Measurements from ENCODE around the gene KIF23.

The KIF23 gene

GRCh38 chr15:69462030-69462492 lies 47.9 kb downstream of the KIF23 start:
- H3K36me3 ChIP-seq (replicated peaks) = peaks cover 5% of the 10 kb centered on the region
- in situ Hi-C loops (cut with HindIII; ENCODE audit: low pct_ligation_motif_present, low sequenced_read_pairs) = no loop called here
- DNase-seq = no peak
- no peaks in the 10 kb centered on the region for H3K27me3 ChIP-seq (replicated peaks)
- peak overlapping the region; percentile 57 for H3K4me3 ChIP-seq (ENCODE audit: low read depth, low read length)
- TF ChIP-seq CTCF (IDR thresholded peaks at IDR 0.05; ENCODE audit: low read depth, low read length, missing control alignments) = no peak
- no peak overlapping the region for H3K27ac ChIP-seq

- peak; percentile 97 for DNase-seq
- H3K36me3 ChIP-seq (replicated peaks) = no peaks in the 10 kb centered on the region
- H3K4me3 ChIP-seq (ENCODE audit: low read depth, low read length) = peak overlapping the region; percentile 57
- H3K27ac ChIP-seq = peak overlapping the region; percentile 92
- TF ChIP-seq CTCF (IDR thresholded peaks at IDR 0.05; ENCODE audit: low read depth, low read length, missing control alignments) = peak; percentile 92
- no peaks in the 10 kb centered on the region for H3K27me3 ChIP-seq (replicated peaks)
- in situ Hi-C loops (cut with HindIII; ENCODE audit: low pct_ligation_motif_present, low sequenced_read_pairs) = no loop called here
Observed at GRCh38 chr15:69462493-69463181, 48.5 kb downstream of the KIF23 start.

- in situ Hi-C loops (cut with HindIII; ENCODE audit: low pct_ligation_motif_present, low sequenced_read_pairs) = no loop called here
- peak overlapping the region; percentile 92 for H3K27ac ChIP-seq
- no peak for DNase-seq
- peak overlapping the region; percentile 49 for H3K4me3 ChIP-seq (ENCODE audit: low read depth, low read length)
- H3K27me3 ChIP-seq (replicated peaks) = no peaks in the 10 kb centered on the region
- TF ChIP-seq CTCF (IDR thresholded peaks at IDR 0.05; ENCODE audit: low read depth, low read length, missing control alignments) = no peak
- H3K36me3 ChIP-seq (replicated peaks) = no peaks in the 10 kb centered on the region
Observed at GRCh38 chr15:69463182-69463756, 49.1 kb downstream of the KIF23 start.

- H3K27me3 ChIP-seq (replicated peaks) = no peaks in the 10 kb centered on the region
- DNase-seq = no peak
- H3K36me3 ChIP-seq (replicated peaks) = no peaks in the 10 kb centered on the region
- no peak overlapping the region for H3K4me3 ChIP-seq (ENCODE audit: low read depth, low read length)
- TF ChIP-seq CTCF (IDR thresholded peaks at IDR 0.05; ENCODE audit: low read depth, low read length, missing control alignments) = no peak
- H3K27ac ChIP-seq = no peak overlapping the region
- in situ Hi-C loops (cut with HindIII; ENCODE audit: low pct_ligation_motif_present, low sequenced_read_pairs) = no loop called here
Observed at GRCh38 chr15:69465253-69465652, 51.1 kb downstream of the KIF23 start.

GRCh38 chr15:69466733-69467132 lies 52.6 kb downstream of the KIF23 start:
- H3K27ac ChIP-seq = no peak overlapping the region
- H3K4me3 ChIP-seq (ENCODE audit: low read depth, low read length) = no peak overlapping the region
- no peaks in the 10 kb centered on the region for H3K27me3 ChIP-seq (replicated peaks)
- no peak for DNase-seq
- no peaks in the 10 kb centered on the region for H3K36me3 ChIP-seq (replicated peaks)
- in situ Hi-C loops (cut with HindIII; ENCODE audit: low pct_ligation_motif_present, low sequenced_read_pairs) = no loop called here
- no peak for TF ChIP-seq CTCF (IDR thresholded peaks at IDR 0.05; ENCODE audit: low read depth, low read length, missing control alignments)

Data from brain microvascular endothelial cell (primary cell).